Duodenal mucosa (tissue), 2 donors: ENCODE measurements around the gene SLC9C1.
A peak's percentile ranks its signal among the peaks of the same experiment; 100 is the strongest.

Source experiments
- H3K27ac ChIP-seq: one replicate; pipeline ENCODE4 v1.7.0; 2013; ENCODE audit warnings: low read depth, low read length
- H3K27me3 ChIP-seq, 2 donors: one replicate each; pipeline ENCODE4 v1.7.0; 2013; ENCODE audit warnings: low read length in 2 of 2, control low read depth in 1 of 2; ENCODE audit not compliant: insufficient read depth in 2 of 2, control insufficient read depth in 1 of 2
- H3K36me3 ChIP-seq, 2 donors: one replicate each; pipeline ENCODE4 v1.7.0; 2013; ENCODE audit warnings: low read length in 2 of 2, control low read depth in 1 of 2; ENCODE audit not compliant: insufficient read depth in 2 of 2, control insufficient read depth in 1 of 2
- H3K4me1 ChIP-seq, 2 donors: one replicate each; pipeline ENCODE4 v1.7.0; 2013; ENCODE audit warnings: low read length in 2 of 2, control low read depth in 1 of 2; ENCODE audit not compliant: insufficient read depth in 2 of 2, control insufficient read depth in 1 of 2
- H3K4me3 ChIP-seq, 2 donors: one replicate each; pipeline ENCODE4 v1.7.0; 2013; ENCODE audit warnings: low read length in 2 of 2, low read depth in 1 of 2
- H3K9ac ChIP-seq, 2 donors: one replicate each; pipeline ENCODE4 v1.7.0; 2013; ENCODE audit warnings: low read length in 2 of 2, low read depth in 1 of 2
- H3K9me3 ChIP-seq, 2 donors: one replicate each; pipeline ENCODE4 v1.7.0; 2013; ENCODE audit warnings: low read length in 2 of 2, control low read depth in 1 of 2; ENCODE audit not compliant: control insufficient read depth in 1 of 2

SLC9C1 gene

DNA sequence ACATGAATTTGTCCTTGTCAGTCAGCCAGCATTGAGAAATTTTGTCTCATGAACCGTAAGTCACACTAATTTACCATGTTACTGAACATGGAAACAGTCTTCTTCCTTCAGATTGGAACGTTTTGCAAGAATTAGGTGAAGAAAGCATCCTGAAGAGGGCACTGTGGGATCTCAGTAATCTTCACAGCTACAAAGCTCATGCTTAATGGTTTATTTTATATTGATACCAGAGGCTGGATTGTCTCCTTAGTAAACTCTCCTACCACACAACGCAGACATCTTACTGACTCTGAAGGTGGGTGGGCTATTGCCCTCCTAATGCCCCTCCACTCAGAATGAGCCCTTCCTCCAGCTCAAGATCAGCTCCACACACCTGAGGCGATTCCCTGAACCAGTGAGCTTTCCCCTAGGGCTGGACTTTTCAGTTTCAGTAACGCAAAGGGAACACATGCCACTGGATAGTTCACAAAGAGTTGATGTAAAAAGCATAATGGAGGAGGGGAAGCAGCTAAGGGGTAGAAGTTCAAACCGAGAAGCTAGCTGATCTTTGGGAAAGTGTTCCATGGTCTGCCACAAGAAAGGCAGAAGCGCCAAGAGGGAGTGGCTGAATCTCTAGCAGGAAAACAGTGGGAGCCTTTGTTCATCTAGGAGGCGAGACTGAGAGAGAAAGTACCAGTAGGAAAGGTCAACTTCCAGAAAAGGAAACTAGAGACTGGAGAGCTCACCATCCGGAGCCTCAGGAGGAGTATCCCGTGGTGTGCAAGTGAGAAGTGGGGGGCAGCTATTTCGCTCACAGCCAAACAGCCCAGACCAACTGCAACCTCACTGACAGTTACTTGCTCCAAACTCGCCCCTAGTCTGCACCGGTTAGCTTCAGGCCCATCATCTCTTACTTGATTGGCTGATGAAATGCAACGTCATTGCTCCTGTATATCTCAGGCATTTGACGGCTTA is at the start of gene SLC9C1:
Gene SLC9C1 (minus strand): TSS at position 849 of the 954 bp plus-strand sequence. CDS start 7,425 bp downstream, outside the sequence.
- Histone ChIP-seq H3K9ac (peak within 1 kb of the TSS; percentile 62 to 69), H3K27ac (peak within 1 kb of the TSS; percentile 60)

GRCh38 chr3:112341386-112341785 is 47.4 kb upstream of the SLC9C1 start:
- Histone ChIP-seq H3K4me3 (no peak overlapping the region), H3K27ac (no peak overlapping the region), H3K4me1 (no peaks in the 10 kb centered on the region), H3K27me3 (no peaks in the 10 kb centered on the region), H3K9me3 (peaks cover 0 to 2% of the 10 kb centered on the region in 2 donors), H3K9ac (no peak overlapping the region), H3K36me3 (no peaks in the 10 kb centered on the region)

More for the DNA sequence above, at the start of gene SLC9C1:
- Histone ChIP-seq H3K4me1 (peaks cover 0 to 6% of the 10 kb centered on the region in 2 donors), H3K9me3 (no peaks in the 10 kb centered on the region), H3K4me3 (peak within 1 kb of the TSS; percentile 80 to 81), H3K36me3 (no peaks in the 10 kb centered on the region), H3K27me3 (no peaks in the 10 kb centered on the region)

DNA sequence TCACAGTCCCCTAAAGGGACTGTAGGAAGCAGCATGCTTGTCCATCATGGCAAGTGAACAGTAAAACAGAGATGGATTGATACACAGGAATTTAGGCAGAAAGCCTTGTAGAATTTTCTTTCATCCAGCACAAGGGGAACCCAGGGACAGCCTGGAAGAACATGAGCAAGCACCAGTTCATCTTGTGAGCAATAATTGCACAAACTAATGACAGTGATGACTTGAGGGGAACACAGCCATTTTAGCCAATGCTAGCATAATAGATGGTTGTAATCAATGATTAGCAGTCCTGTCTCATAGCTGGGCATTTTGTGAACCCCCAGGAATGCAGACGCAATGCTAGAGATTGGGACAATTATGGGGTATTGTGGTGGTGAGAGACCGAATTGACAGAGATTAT is 45.6 kb upstream of the SLC9C1 start:
- Histone ChIP-seq H3K4me1 (no peaks in the 10 kb centered on the region), H3K27ac (no peak overlapping the region), H3K9ac (no peak overlapping the region), H3K9me3 (peaks cover 0 to 2% of the 10 kb centered on the region in 2 donors), H3K27me3 (no peaks in the 10 kb centered on the region), H3K36me3 (no peaks in the 10 kb centered on the region), H3K4me3 (no peak overlapping the region)

- Histone ChIP-seq H3K9me3 (peaks cover 0 to 2% of the 10 kb centered on the region in 2 donors), H3K27me3 (no peaks in the 10 kb centered on the region), H3K27ac (no peak overlapping the region), H3K4me3 (no peak overlapping the region), H3K36me3 (no peaks in the 10 kb centered on the region), H3K9ac (no peak overlapping the region), H3K4me1 (no peaks in the 10 kb centered on the region)
These were observed 45.1 kb upstream of the SLC9C1 start for GRCh38 chr3:112339134-112339533.

DNA sequence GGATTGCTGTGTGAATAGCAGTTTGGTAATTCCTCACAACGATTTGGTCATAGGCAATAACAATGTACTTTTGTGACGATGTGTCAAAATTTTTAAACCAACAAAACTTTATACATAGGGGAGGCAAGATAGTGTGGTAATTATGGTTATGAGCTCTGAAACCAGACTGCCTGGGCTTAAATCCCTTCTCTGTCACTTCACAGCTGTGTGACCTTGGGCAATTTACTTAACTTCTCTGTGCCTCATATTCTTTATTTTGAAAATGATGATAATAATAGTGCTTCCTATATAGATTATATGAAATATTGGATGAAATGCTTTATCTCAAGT is 44.7 kb upstream of the SLC9C1 start:
- H3K4me1 ChIP-seq: no peaks in the 10 kb centered on the region
- no peak overlapping the region for H3K4me3 ChIP-seq
- H3K27me3 ChIP-seq: no peaks in the 10 kb centered on the region
- H3K36me3 ChIP-seq: no peaks in the 10 kb centered on the region
- H3K9me3 ChIP-seq: peaks cover 0 to 2% of the 10 kb centered on the region in 2 donors
- H3K9ac ChIP-seq: no peak overlapping the region
- no peak overlapping the region for H3K27ac ChIP-seq

DNA sequence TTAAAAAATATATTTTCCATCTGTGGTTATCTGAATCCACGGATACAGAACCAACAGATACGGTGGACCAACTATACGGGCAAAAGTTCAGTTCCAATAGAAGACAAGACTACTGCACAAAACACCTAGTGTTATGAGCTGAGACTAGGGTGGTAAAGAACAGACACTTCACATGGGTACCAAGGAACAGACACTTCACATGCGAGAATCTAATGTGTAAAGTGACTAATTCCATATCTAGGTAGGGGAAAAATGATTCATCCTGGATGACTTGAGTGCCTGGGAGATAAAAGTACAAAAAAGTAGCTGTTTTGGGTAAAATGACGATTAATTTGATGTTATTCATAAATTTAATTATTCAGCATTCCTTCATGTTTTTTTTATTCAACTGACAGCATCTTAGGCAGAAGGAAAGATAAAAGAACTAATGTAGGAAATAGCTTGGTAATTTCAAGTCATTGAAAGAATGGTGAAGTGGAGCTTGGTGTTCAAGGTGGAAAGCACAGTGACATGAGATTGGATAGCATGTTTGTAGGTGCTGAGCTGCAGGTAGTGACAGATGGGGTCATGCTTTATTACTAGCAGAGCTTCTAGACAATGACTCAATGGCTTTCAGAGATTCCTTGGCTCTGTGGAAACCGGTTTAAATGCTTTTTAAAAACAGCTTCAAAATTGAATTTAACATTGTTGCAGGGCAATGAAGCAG is 44.2 kb upstream of the SLC9C1 start:
- H3K4me3 ChIP-seq: no peak overlapping the region
- H3K27ac ChIP-seq: no peak overlapping the region
- peaks cover 0 to 2% of the 10 kb centered on the region in 2 donors for H3K27me3 ChIP-seq
- peaks cover 0 to 3% of the 10 kb centered on the region in 2 donors for H3K4me1 ChIP-seq
- H3K36me3 ChIP-seq: no peaks in the 10 kb centered on the region
- H3K9ac ChIP-seq: no peak overlapping the region
- no peaks in the 10 kb centered on the region for H3K9me3 ChIP-seq

- H3K27me3 ChIP-seq: peaks cover 0 to 7% of the 10 kb centered on the region in 2 donors
- no peak overlapping the region for H3K4me3 ChIP-seq
- H3K4me1 ChIP-seq: peaks cover 0 to 8% of the 10 kb centered on the region in 2 donors
- no peaks in the 10 kb centered on the region for H3K9me3 ChIP-seq
- H3K36me3 ChIP-seq: no peaks in the 10 kb centered on the region
- no peak overlapping the region for H3K9ac ChIP-seq
- H3K27ac ChIP-seq: no peak overlapping the region
These were observed 41.4 kb upstream of the SLC9C1 start for GRCh38 chr3:112335434-112335781.

GRCh38 chr3:112334691-112335433 is 40.8 kb upstream of the SLC9C1 start:
- Histone ChIP-seq H3K36me3 (no peaks in the 10 kb centered on the region), H3K9ac (no peak overlapping the region), H3K27ac (no peak overlapping the region), H3K27me3 (peaks cover 0 to 7% of the 10 kb centered on the region in 2 donors), H3K9me3 (no peaks in the 10 kb centered on the region), H3K4me1 (peaks cover 0 to 8% of the 10 kb centered on the region in 2 donors), H3K4me3 (no peak overlapping the region)

DNA sequence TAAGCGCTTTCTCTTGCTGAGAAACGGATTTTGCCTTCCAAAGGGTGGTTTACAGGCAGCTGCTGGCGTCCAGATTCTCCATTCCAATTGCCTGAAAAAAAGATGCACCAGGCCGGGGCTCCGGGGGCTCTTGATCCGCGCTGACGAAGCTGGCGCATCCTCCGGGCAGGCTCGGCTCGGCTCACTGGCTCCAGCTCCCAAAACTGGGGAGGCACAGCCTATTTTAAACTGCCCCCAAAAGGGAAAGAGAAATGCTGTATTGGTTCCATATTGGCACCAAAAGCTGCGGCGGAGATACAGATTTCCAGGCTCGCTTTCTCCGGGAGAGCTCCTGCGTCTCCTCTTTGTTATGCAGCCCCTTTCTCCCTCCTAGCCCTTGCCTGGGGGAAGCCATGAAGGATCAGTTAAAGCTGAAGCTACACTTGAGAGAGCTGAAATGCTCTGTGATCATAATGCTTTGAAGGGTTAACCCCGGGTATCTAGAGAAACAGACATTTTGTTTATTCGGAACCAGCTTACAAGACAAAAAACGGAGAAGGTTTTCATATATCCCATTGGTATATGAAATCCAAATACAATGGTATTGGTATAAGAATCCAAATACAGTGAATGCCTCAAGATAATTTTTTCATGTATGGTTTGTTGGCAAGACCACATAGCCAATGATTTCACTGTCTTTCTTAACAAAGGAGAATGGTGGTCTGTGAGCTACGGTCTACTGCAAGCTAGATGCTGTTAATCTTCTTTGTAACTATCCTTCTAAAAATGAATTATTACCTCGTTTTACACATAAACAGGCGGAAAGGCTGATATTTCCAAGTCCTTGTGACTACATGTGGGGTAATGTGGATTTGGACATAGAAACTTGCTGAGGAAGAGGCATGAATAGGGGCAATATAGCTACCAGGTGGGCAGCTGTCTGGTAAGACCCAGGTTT is 39.6 kb upstream of the SLC9C1 start:
- Histone ChIP-seq H3K9me3 (no peaks in the 10 kb centered on the region), H3K27ac (peak overlapping the region; percentile 59), H3K4me3 (peak overlapping the region; percentile 70 to 79), H3K27me3 (peaks cover 0 to 7% of the 10 kb centered on the region in 2 donors), H3K4me1 (peaks cover 0 to 8% of the 10 kb centered on the region in 2 donors), H3K9ac (peak overlapping the region; percentile 43 to 52), H3K36me3 (no peaks in the 10 kb centered on the region)
